NCI-H1048 (cell line): ENCODE data around the gene PRKAG2.

Experiments
- DNase-seq: peaks from one replicate; lab custom pipeline; 2025; lab: John Stamatoyannopoulos, UW

Gene PRKAG2

DNA sequence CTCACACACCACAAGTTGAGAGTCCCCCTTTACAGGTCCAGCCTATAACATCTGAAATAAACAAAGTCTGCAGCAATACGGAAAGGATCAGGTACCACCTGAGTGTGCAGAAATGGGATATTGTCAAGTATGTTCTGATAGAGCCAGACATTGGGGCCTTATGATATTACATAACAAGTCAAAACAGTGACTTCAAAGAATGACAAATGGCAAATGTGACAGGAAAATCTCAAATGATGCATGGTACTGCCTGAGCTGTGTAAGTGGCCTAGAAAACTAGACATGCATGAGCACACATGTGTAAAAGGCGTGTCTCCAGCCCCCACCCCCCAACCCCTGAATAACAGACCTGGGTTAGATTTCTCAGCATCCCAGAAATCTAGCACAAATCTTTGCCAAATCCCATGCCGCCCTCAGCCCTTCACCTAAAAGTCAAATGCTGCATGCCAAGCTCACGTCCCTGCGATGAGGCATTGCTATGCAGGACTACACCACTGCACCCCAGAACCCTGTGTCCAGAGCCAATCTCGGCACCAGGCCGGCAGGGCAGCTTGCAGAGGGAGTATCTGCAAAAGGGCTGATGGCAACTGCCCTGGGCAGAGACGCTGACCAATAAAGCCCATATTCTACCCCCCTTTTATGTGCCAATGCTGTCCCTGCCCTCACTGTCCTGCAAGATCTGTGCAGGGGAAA lies 58.8 kb downstream of the PRKAG2 start:
- no peak for DNase-seq

DNA sequence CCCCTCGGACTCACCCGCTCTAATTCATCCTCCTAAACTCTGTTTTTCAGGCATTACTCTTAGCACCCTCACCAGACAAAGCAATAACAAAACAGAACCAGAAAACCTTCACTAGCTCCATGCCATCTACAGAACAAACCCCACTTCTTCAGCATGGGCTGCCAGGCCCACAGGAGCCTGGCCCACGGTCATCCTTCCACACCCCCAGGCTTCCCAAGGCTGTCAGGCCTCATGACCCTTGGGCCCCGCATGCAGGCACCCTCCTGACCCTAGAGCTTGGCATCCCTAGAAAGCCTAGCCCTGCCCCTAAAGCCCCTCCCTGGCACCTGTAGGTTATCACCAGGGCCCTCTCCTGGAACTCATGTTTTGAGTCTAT lies 59.6 kb downstream of the PRKAG2 start:
- no peak for DNase-seq

DNA sequence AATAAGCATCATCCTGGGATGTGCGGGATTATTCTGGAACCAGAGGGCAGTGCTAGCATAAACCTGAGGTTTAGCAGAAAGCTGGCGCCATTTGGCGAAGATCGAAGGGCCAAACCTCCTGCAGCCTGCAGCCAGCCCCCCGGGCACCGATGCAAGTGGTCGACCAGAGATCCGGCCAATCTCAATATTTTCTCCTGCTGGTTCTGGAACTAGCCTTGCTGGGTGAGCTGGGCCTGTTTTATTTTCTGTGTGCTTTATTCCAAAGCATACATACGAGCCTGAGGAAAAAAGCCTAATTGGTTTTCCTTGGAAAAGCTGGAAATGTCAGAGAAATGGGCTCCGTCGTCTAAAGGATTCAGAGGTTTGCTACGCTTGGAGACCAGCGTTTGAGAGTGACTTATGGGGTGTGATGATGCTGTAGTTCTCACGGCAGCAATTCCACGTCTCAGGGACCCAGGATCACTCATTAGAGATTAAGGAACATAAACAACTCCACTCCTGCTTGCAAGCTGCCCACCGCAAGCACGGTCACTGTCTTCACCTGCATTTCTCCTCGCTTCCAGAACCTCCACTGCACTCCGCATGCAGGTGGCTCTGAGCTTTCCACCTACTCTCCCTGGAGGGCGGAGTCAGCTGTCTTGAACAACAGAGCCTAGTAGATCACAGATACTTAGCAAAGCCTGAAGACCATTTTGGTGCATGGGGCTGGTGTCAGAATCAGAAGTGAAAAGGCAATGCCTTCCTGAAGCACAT lies 60.2 kb downstream of the PRKAG2 start:
- DNase-seq = no peak

DNA sequence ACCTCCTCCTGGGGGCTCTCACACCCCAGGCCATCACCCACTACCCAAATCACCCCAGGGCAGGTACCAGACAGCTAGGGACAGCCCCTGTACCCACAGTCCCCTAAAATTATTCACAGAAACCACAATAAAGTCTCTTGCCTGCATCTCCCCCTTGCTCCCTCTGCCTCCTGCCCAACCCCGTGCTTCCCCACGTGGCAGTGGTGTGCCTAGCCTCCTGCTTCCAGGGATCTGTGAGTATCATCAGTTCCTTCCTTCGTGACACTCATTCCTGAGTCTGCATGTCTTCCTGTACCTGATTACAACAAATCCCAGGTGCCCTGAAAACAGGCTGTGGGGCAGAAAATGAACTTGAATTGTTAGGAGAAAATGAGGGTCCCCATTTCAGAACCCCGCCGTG lies 61.5 kb downstream of the PRKAG2 start:
- no peak for DNase-seq

DNA sequence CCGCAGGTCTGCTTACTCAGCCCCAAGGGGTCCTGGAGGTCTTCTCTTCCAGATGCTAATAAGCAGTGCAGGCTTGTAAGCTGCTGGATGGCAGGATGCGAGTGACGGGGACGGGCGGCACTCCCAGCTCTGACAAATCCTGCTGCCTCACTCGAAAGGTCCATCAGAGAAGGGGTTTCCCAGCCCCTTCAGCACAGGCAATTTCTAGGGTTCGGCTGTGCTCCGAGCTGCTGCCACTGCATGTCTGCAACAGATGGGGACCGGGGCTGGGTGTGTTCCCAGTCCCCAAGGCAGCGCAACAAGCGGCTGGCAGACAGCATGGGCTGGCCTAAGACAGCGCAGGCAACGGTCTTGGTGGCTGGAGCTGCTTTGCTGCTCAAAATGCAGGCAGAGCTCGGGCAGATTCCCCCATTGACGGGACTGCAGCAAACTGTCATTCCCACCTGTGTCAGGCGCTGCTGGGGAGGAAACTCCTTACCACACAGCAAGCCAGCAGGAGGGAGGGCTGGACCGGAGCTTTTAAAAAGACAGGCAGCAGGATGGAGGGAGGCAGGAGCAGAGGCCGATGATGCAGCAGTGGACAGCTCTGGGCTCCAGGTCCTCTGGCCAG lies 62.4 kb downstream of the PRKAG2 start:
- no peak for DNase-seq

DNA sequence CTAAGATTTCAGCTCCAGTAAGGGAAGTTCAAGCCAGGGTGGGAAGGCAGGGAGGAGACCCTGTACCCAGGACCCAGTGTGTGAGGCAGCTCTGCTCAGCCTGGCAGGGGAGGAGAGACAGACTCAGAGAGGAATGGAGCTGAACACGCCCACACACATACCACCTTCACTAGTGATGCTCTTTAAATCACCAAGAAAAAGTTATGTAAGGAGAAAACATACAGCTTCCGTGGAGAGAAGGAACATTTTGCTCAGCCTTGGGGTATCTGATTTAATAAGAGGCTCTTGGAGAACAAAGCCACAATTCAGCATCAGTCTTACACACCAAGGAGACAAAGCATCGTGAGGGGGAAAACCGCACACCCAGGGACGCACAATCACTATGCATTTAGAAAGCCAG lies 62.9 kb downstream of the PRKAG2 start:
- DNase-seq = no peak

DNA sequence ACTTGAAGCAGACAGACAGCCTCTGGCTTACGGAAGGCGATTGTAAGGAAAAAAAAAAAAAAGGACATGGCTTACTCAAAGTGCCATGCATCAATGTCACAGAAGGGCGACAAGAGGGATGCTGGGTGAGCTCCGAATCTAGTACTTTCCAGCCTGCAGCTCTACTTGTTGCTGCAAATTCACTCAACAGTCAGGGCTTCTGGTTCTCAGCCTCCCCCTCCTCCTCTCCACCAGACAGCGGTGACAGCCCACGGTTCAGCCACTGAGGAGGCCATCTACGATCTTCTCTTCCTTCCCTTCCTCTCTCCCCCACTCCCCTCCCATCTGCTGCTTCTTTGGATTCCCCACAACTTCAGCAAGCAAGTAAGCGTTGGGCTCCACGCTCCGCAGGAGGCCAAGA lies 63.5 kb downstream of the PRKAG2 start:
- DNase-seq = no peak

DNA sequence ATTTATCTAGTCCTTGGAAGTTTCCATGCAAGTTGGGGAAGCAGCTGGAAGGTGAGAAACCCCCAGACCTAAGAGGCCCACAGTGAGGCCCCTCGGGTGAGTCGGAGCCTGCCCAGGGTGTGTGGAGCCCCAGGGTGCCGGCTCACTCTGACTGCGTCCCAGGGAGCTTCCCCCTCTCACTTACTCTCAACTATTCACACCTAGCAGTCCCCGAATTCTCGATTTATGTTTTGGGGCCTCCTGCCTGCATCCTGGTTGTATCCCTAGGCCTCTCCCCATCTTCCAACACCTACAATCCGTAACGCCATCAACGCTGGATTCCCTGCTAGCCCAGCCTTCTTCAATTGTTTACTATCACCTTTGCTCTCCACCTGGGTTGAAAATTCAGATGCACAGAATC lies 63.9 kb downstream of the PRKAG2 start:
- no peak for DNase-seq

DNA sequence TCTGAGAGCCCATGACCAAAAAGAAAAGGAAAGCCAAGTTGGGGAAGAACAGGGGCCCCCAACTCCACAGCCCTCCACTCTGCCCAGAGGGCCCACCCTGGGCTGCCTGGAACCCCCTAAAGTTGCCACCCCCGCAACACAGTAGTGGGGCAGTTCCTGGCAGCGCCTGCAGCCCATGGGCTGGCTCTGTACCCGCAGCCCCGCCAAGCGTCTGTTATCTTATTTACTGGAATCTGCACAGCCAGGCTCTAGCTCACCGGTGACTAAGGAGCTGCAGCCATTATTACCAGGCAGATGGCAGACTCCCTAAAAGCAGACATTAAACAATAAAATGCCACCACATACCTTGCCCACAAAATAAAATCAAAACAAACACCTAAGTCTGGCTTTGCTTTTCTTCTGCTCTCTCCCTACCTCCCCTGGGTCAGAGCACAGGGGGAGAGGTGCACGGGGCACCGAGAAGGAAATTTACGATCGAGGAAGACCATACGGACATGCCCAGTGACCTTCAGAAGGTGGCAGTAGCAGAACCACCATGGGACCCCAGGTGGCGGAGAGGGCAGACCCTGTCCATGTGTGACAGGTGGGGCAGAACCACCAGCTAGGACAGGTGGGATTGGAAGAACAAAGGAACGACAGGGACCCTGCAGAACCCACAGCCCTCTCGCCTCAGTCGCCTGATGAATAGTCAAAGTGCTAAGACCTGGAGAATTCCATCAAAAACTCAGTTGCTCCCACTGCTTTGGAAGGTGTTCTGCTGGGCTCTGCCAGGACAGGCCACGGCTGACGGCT lies 66.3 kb downstream of the PRKAG2 start:
- no peak for DNase-seq

DNA sequence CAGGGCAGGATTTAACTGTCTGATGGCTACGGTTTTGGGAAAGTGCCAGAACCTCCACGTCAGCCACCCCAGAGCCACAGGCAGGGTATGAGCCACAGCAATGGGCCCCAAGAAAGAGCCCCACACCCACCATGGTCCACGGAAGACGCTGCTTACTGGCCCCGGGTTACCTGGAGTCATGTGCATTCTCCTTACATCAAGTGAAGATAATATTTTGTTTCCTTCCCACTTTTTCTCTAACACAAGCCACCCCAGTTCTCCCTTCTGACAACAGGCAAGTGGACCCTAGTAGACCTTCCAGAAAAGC lies 67.1 kb downstream of the PRKAG2 start:
- DNase-seq = no peak

DNA sequence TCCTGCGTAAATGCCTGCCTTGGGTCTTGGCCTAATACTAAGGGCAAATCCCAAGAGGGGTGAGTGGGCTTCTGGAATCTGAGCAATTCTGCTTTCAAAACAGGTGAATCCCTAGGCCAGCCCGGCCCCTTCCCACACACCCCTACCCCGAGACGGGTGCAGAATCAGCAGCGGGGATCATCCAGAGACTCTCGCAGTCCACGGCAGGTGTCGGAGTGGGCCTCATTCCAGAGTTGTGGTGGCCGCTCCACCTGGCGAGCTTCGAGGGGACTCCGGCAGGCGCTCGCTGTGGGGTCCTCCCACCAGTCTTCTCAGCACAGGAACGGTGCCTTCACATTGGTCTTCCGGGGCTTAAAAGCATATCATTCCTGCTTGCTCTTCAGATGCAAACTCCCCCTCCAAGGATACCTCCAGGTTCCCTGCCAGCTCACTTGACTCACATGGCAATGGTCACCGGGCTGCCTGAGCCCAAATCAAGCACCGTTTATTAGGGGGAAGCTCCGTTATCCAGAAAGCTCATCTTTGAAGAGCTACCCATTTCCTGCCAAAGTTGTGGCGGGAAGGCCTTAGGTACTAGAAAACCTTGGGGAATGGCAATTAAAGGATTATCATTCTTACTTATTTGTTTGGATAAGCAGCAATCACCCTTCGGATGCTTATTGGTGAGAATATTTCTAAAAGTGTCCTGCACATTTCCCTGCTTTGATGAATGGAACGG lies 67.6 kb downstream of the PRKAG2 start:
- no peak for DNase-seq

DNA sequence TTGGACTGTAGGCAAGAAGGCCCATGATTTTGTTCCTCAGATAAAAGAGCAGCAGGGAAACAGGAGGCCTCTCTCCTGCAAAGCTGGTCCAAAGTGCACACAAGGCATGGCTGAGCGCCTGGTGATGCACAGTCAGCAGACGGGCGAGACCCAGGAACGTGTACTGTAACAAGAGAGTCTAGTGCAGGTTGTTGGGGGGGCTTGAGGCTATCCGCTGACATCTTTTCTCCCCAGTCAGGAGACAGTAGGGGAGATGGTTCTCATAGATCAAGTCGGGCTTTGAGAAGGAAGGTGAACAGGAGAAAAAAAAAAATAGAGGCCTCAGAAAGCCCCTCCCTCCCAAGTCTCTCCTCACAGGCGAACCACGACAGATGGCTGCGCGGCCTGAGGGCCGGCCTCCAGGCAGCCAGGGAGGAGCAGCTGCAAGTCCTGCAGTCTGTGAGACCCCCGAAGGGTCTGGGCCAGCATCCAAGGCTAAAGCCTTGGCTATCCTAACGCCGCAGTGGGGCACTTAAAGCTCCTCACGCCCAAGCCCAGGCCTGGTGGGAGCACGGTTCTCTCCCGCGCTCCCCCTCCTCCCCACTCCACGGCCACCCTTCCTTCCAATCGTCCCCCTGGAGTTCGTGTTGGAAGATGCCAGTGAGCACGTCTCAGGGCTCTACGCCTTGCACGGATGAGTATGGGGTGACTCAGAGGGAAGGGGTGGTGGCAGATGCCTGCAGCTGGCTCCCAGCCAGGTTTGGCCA lies 68.3 kb downstream of the PRKAG2 start:
- no peak for DNase-seq

DNA sequence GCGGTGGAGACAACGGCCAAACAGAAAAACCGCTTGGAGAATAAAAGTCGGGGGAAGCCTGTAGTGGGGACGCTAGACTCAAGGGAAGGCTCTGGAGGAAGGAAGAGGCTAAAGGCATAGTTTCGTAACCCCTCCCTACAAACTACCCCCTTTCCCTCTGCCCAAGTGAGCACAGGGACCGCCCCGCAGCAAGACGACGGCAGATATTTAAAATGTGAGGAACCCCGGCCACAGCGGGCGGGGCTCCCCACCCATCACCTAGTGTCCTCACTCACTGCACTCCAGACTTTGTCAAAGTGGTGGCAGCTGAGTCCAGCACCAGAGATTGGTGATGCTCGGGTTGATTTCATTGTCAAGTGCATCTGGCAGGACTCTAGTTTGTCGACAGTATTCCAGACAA lies 69.1 kb downstream of the PRKAG2 start:
- DNase-seq = no peak

DNA sequence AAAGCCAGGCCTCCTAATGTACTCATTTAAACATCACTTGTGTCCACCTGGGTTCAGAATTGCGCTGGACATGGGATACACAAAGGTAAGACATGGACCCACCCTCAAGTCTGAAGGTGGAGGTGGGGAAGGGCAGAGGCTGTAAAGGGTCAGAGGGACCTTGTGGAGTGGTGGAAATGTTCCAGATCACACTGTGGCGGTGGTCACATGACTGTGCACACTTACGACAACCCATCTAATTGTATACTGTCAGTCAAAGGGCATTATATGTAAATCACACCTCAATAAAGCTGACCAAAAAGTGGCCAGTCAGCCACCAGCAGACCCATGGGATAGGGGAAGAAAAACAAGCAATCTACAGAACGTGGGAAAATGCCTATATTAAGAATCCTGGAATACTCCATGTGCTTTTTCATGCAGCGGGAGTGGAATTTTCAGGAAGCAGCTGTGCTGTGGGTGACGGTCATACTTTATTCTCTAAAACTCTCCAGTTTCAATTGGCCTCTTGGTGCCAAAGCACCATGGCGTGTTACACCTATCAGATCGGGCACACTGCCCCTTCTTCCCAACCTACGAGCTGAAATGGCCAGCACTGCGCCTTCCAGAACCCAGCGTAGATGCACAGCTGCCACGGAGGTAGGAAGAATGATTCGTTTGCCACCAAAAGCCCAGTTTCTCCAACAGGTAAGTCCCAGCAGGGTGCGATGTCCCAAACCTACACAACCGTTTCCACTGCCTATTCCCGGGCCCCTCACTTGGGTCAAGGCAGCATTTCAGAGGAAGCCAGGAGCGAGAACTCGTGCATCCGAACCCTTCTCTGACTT lies 69.8 kb downstream of the PRKAG2 start:
- no peak for DNase-seq

DNA sequence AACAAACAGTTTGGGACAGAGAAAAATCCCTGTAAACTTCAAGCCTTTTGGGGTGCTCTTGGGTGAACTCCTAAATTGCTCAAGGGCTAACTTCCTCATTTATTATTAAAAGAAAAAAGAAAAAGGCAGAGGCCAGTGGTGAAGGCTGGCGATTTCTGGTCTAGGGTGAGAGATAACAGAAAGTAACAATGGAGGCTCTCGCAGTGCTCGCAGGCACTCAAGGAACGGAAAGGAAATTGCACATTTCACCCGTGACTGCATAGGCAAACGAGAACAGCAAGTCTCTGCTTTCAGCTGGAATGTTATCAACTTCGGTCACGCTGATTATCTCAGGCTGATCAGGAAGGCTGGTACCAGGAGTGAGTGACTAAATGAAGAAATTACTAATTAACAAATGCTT lies 70.7 kb downstream of the PRKAG2 start:
- no peak for DNase-seq

DNA sequence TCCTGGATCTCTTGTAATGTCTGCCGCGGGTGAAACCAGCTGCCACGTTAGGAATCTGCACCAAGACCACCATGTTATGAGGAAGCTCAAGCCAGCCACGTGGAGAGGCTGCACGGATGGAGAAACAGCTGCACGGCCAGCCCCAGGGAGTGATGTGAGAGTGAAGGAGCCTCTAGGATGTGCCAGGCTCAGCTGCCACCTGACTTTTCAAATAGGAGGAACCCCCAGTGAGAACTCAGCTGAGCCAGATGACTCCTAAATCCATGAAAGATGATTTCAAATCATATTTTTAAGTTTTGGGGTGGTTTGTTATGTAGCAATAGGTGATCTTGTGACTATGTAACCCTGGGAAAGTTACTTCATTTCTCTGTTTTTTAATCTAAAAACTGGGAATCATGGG lies 71.7 kb downstream of the PRKAG2 start:
- no peak for DNase-seq

DNA sequence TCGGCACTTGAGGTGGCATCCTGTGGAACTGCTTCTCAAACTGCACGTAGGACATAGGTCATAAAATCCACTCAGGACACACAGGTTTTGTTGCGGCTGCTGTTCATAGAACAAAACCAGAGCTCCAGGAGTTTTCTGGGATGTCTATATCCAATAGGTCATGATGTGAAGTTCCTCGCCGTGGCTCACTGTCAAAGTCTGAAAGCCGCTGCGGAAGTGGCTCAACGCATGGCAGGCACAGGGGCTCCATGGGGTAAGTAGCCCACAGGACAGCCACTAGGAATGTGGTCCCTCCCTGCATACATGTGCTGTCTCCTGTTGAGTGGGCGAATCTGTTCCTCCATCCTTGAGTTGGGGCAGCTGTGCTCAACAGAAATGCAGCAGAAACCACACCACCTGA lies 72.2 kb downstream of the PRKAG2 start:
- DNase-seq = no peak

DNA sequence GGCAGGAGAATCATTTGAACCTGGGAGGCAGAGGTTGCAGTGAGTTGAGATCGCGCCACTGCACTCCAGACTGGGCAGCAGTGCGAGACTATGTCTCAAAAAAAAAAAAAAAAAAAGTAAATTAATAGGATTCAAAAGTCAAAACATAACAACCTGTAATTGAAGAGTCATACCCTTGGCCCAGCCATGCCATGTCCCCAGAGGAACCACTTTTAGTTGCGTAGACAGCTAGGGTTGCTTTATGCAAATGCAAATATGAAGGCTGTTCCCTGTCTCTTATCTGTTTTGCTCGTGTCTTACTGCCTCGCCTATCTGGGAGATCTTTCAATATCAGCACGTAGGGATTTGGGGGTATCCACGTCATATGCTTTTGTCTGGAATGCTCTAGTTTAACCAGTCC lies 73.1 kb downstream of the PRKAG2 start:
- DNase-seq = no peak

DNA sequence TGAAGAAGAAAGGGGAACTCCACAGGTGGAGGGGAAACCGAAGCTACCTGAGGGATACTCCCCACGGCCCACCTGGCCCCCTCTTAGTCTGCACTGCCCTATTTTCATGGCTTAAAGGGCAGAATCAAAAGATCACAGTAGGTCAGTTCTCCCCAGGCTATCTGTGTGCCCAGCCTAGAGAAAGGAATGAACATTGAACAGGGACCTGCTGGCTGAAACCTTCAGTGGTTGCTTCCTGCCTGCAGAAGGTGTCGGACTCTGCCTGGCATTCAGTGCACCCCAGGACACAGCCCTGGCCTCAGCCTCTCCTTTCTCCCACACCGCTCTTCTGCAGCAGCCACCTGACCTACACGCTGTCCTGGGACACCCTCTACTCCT lies 74.5 kb downstream of the PRKAG2 start:
- DNase-seq = no peak

DNA sequence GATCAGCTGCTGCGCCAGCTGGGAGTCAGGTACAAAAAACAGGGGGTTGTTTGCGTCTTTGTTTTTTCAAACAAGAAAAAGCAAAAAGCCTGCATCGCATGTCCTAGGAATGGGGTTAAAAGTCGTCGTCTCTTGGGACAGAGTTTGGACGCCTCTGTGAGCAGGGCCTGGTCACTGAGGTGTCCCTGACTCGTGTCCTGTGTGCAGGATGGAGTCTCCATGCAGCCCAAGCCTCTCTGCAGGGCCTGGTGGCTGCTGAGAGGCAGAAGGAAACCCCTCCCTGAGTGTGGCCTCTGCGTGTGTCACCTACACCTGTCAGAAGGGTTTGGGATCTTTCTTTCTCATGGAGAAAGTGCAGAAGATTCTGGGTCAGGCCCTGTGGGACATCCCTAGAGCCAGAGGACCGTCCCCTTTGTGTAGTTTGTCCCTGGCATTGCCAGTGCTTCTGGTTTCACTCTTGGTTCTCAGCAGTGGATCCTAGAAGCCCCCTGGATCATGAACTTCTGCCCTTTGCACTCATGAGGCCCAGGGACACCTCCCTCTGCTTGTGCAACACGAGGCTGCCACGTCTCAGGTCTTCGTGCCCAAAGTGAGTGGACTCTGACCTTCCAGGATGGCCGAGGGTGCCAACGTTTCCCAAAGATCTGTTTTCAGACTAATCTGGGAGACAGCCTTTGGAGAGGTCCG lies 75.0 kb downstream of the PRKAG2 start:
- no peak for DNase-seq
